NCI-H1436 treated with DMSO at 0.1 percent for 48 hours (cell line): Measurements from ENCODE around the gene SLITRK6.
"Not testable (repeated sequence)": the region's sequence is repeated elsewhere in the genome, so short reads cannot be mapped to it uniquely, and the experiment has no call there.

ENCODE experiments used
- DNase-seq: peaks from one replicate; lab custom pipeline; 2025; lab: John Stamatoyannopoulos, UW

SLITRK6 gene, protein sequence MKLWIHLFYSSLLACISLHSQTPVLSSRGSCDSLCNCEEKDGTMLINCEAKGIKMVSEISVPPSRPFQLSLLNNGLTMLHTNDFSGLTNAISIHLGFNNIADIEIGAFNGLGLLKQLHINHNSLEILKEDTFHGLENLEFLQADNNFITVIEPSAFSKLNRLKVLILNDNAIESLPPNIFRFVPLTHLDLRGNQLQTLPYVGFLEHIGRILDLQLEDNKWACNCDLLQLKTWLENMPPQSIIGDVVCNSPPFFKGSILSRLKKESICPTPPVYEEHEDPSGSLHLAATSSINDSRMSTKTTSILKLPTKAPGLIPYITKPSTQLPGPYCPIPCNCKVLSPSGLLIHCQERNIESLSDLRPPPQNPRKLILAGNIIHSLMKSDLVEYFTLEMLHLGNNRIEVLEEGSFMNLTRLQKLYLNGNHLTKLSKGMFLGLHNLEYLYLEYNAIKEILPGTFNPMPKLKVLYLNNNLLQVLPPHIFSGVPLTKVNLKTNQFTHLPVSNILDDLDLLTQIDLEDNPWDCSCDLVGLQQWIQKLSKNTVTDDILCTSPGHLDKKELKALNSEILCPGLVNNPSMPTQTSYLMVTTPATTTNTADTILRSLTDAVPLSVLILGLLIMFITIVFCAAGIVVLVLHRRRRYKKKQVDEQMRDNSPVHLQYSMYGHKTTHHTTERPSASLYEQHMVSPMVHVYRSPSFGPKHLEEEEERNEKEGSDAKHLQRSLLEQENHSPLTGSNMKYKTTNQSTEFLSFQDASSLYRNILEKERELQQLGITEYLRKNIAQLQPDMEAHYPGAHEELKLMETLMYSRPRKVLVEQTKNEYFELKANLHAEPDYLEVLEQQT

DNA sequence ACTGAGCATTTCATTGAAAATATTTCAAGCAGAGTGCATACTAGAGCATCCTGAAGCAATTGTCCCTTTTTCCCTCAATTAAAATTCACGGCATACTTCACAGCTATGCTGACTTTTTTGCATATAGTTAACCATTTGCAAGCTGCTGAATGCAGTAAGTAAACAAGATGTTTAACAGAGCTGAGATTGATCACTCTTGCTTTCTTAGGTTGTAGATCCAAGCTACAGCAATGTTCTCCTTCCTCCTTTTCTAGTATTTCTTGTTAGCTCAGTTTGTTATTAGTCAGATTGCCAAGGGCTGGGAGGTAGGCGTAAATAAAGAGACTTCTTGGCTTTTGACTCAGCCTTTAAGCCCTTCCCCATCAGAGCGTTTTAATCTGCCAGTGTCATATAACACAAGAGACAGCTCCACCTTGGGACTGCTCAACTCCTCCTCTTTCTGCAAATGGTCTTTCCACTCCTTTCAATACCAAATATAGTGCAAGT, at the start of gene SLITRK6:
Gene SLITRK6, minus strand, starts transcription at position 323 of the 486 bp plus-strand sequence. CDS start 2,911 bp downstream, outside the sequence.
- DNase-seq = peak; percentile 22

DNA sequence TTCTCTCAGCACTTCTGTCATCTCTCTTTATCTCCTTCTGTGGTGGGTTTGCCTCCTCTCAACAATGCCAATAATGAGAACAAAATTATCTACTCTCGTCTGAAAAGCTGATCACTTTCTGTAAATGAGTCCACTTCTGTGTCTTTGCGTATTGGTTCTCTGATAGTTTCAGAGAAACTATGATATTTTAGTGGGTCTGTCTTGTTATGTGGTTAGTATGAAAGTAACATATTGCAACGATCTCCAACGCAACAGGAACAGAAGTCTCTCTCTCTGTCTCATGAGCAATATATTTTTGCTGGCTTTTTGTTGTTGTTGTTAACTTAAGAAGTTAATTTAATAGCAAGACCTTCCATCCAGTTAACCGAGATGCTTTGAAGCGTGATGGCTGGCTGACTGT, 47.8 kb upstream of the SLITRK6 start:
- no peak for DNase-seq

DNA sequence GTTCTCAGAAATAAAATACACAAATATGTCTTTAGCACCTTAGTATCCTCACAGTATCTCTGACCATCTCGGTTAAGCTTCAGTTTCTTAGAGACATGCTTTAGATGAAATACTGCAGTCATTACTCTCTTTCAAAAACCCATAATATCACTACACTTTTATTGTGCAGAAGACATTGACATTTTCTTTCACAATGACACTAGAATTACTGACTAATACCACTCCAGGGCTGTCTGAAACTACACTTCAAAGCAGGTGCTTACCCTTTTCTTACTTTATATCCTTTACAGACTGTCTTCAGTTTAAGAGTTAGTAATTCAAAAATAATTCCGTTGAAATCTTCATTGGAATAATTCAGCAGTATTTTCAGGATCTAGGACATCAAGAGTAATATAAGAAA, 42.2 kb upstream of the SLITRK6 start:
- no peak for DNase-seq

DNA sequence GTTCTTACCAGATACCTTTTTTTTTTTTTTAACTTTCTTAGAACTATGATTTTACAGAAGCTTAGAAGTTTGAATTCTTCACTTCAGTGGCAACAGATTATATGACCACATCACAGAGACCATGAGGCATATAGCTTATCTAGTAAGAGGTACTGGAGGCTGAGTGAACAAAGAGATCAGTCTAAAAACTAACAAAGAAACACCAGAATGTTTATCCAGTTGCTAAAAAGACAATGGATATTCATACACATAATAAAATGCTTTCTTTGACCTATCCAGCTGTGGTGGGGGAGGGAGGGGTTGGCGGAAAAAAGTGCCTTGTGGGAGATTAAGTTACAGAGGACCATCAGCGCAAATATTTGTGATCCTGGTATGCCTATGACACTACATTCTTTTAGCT, 34.7 kb upstream of the SLITRK6 start:
- DNase-seq = no peak

DNA sequence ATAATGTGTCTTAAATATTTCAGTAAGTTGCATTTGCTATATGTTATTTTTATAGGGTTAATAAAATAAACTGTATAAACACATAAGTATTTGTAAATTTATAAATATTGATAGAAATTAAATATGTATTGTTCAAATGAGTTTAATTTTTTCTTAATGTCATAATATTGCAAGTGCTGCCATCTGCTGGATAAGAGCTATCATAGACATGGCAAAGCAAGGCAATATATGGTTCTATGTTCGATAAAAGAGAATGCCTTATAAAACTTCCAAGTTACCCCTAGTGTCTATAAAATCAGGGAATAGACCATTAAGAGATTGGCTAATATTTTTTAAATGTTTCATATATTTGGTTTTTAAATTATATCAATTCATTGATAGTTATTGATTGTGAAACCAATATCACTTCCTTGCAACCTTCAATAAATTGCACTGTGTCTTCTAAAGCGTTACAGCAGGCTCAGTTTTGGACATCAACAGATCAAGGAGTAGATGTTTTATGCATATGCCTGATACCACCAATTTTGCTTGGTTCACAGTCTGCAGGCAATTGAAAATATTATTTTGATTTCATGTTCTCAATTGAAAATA, 29.0 kb upstream of the SLITRK6 start:
- no peak for DNase-seq

DNA sequence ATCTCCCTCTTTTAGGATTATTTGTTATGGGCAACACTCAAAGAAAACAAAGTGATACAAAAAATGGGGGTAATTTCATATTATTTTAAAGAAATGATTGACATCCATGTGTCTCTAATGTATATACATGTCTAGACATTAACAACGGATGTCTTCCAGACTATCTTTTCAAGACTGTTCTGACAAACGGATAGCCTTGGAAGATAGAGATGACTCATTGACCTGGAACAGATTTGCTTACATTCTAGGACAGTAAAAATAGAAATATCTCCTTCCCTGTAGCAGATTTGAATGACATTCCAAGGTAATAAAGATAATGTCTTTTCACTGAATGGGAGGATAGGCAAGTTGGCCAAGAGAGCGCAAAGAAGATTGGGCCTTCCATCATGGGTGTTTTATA, 26.2 kb upstream of the SLITRK6 start:
- no peak for DNase-seq

DNA sequence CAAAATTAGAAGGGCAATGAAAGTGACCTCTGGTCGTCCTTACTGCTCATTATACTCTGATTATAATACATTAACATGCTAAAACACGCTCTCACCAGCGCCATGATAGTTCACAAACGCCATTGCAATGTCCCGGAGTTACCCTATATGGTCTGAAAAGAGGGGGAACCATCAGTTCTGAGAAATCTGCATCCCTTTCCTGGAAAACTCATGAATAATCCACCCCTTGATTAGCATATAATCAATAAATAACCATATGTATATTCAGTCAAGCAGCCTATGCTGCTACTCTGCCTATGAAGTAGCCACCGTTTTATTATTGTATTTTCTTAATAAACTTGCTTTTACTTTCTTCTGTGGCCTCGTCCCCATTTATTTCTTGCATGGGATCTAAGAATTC, 24.6 kb upstream of the SLITRK6 start:
- DNase-seq = no peak

DNA sequence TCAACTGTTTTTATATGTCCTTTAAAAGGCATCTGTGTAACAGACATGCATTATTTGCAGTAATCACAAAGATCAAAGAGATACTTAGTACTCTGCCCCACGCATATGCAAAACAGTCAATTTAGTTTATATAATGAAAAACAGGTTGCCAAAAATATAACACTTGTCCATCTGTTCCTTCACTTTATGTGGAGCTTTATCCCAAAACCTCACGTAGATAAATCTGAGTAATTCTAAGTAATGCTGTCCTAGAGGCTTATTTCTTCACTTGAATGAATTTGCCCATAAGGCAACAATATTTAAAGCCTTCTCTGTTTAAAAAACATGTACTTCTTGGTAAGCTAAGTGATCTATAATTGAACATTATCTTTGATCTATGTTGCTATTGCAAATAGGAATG, 20.3 kb upstream of the SLITRK6 start:
- no peak for DNase-seq

DNA sequence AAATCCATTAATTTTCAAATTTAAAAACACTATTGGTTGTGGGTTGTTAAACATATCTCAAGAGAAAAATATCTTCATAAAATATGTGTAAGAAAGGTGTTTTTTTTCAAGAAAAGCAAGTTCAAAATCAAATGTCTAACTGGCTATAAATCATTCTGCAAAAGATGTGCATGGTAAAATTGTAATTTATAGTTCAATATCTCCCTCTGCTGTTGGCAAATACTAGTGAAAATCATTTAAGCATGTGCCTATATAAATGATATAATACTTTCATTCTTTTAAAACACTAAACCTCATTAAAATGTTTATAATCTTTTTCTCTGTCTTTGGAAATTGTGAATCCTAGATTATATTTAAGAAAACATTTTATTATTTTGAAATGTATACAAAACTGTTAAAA, 17.2 kb upstream of the SLITRK6 start:
- no peak for DNase-seq

DNA sequence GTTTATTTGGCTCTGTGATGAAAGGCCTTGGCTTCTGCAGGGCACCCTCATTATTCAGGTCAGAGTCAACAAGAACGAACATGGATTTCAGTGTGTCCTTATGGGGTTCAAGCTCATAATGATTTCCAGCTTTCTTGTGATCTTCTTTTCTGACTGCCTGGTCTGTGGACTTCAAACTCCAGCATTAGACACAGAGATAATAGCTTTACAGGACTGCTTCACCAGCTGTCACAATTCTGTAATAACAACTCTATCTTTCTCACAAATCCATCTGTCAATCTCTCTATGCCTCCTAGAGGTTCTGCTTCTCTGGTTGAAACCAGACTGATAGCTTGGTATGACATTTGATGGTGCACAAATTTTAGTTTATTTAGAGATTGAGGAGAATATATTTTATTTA, 13.1 kb upstream of the SLITRK6 start:
- no peak for DNase-seq

DNA sequence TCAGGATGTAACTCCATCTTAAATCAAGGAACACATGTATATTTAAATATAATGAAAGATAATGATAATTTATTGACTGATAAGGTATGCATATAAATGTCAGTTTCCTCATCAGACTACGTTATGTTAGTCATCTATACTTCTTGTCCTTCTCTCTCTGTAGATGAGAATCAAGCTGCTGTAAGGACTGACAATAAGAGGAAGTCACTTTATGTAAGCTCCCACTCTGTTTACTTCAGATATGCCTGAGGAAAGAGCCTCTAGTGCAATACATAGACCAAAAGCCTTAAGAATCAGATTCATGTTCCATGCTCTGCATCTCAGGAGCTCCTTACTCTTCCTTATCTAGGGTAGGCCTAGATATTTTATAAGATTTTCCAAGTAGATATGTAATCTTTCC, 9.6 kb upstream of the SLITRK6 start:
- DNase-seq = no peak

DNA sequence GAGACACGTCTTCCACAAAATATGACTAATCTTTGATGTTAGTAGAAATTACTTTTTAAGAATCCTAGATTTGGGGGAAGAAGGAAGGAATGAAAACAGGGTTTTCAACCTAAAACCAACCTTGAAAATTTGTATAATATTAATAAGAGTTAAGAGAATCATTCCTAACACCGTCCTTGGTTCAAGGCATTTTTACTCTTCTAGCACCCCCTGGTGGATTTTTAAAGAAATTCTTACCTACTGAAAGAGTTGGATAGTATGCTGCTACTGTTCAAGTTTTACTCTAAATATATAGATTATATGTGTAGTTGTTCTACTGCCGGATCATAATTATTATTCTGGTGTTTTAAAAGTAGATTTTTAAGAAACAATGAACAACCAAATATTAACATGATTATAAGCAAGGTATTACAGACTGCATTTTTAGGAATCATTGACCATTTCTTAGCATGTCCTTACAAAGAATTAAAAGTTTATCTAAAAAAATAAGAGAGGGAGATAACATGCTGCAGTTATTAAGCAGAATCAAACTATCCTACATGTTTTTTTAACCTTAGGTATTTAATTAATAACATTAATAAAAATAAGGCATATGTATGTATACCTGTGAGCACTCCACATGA, 7.4 kb upstream of the SLITRK6 start:
- no peak for DNase-seq

DNA sequence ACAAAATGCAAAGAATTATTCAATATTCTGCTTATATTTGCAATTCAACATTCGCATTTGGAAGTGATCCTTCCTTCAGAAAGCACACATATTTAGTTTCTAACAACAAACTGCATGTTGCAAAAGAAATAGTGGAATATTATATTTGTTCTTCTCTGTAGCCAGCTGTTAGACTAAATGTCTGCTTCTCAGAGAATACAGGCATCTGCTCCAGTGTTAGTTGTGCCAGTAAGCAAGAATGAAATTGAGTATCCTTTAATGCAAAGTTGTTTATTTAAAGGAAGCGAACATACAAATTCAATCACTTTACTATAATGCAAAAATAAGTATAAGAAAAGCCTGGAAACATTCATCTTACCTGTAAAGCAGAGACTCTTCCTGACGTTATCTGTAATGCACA, 663 bp downstream of the SLITRK6 start:
- no peak for DNase-seq

DNA sequence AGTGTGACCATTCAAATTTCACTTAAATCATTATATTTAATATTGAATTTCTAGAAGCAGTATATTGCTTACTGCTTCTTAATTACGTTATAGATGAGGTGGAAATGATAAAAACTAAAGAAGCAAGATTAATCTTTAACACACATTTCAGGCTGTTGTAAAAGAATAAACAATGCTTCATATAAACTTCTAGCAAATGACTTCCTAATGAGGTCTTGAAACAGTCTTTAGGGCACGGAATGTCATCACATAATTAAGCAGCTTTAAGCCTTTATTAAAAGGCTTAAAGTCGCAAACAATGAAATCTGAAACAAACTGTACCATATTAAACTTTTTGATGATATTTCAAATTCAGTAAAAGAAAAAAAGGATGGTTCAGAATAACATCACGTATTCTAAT, 1.9 kb downstream of the SLITRK6 start:
- DNase-seq = no peak

DNA sequence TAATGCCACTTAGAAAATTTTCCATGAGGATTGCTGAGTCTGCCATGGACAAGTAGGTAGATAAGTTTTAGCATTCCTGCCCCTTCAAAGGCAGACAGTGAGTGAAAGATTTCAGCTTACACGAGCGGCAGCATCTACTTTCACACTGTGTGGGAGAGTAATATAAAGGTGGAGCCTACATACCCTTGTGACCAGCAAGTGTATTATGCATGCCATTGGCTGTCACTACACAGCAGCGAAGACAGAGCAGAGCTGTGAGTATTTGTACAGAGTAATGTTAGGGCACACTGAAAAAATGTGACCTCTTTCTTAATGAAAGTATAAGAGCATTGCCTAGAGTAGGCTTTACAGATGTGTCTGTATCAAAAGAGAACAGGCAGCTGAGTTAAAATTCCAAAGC, 14.0 kb downstream of the SLITRK6 start:
- no peak for DNase-seq

DNA sequence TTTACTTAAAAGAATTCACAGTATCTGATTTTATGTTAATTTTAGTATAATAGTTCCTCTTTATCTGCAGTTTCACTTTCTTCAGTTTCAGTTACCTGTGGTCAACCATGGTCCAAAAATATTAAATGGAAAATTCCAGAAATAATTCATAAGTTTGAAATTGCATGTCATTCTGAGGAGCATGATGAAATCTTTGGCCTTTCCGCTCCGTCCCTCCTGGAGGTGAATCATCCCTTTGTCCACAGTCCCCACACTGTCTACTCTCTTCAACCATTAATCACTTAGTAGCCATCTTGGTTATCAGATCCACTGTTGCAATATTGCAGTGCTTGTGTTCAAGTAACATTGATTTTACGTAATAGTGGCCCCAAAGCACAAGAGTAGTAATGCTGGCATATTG, 26.9 kb downstream of the SLITRK6 start:
- no peak for DNase-seq

DNA sequence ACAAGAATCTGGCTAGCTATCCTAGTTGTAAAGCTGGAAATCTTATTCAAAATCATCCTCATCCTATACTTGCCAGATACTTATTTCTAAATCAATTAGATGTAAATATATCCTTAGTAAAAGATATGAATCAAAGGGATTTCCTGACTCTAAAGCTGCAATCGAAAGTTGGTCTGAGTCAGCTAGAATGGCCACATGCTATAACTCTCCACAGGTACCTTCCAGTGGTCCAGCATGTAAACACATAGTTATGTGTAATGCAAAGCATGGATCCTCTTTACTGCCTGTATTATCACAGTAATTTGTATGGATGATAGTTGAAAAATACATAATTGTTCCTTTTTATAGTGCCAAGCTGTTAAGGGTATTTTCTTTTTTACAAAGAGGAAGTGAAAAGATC, 27.4 kb downstream of the SLITRK6 start:
- no peak for DNase-seq

DNA sequence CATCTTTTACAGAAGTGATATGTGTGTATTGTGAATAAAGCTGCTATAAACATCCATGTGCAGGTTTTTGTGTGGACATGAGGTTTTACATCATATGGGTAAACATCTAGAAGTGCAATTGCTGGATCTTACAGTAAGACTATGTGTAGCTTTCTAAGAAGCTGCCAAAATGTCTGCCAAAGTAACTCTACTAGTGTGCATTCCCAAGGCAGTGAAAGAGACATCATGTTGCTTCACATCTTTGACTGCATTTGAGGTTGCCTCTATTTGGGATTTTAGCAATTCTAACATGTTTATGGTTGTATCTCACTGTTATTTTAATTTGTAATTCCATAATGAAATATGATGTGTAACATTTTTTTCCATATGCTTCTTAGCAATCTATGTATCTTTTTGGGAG, 30.3 kb downstream of the SLITRK6 start:
- no peak for DNase-seq

DNA sequence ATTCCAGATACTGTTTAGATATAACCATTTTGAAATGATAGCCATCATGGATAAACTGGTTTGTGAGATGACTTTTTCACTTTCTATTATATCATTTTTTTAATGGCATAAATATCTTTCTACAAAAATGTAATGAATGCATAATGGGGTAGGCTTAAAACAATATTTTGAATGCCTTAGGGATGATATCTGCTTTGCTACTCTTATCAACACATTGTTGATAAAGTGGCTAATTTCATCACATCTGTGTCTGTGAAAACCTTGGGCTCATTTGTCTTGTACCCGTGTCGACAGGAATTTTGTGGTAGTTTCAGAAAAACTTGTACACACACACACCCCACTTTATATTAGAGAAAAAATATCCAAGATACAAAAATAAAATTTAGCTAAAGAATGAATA, 44.1 kb downstream of the SLITRK6 start:
- no peak for DNase-seq

DNA sequence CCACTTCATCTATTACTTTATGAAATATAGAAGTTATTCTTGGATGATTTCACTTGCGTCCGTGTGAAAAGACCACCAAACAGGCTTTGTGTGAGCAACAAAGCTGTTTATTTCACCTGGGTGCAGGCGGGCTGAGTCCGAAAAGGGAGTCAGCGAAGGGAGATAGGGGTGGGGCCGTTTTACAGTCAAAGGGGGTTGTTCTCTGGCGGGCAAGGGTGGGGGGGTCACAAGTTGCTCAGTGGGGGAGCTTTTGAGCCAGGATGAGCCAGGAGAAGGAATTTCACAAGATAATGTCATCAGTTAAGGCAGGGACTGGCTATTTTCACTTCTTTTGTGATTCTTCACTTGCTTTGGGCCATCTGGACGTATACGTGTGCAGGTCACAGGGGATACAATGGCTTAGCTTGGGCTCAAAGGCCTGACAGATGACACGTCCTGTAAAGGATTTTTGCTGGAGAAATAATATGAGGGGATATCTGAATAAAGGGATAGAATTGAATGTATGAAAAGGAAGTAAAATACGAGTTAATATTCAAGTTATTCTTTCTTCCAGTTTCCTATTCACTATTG, 55.9 kb downstream of the SLITRK6 start:
- DNase-seq = not testable (repeated sequence)
